Measurements from ENCODE around the gene MORC1.
"Not testable (repeated sequence)": the region's sequence is repeated elsewhere in the genome, so short reads cannot be mapped to it uniquely, and the experiment has no call there.

Gene MORC1

GRCh38 chr3:109089265-109089664 is 28.7 kb downstream of the MORC1 start:
- Histone ChIP-seq H3K4me3 (no peak overlapping the region), H3K27ac (no peak overlapping the region)
- no peak for TF ChIP-seq CTCF (IDR thresholded peaks at IDR 0.05)
- DNase-seq (ENCODE audit: low spot score): no peak

DNA sequence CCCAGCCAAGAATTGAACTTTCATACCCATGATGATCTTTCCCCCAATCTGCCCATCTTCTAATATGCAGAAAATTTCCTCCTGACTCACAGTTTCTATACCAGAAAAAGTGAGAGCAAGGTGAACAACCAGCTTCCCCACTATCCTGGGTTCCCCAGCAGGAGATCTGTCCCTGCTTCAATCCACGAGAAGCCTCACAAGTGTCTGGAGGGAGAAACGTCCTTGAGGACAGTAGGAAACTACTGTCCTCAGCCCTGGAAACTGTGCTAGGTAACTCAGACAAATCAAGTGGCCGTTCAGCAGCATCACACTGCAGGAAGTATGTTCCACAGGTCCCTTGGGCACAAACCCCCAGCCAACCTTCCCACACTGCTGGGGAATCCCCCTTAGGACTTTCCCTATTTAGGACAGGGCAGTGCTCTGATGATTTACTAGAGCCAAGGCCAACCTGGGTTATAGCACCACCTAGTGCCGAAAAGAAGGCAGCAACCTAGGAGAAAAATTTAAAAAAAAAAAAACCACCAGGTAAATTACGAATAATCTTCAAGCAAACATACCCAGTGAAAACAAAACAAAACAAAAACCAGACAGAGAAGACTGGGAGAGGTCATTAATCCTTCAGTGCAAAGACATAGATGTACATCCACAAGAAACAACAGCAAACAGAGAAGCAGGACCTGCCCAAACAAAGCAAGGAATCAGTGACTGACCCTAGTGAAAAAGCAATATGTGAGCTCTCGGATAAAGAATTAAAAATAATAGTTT is 36.0 kb downstream of the MORC1 start:
- Histone ChIP-seq H3K4me3 (no peak overlapping the region), H3K27ac (no peak overlapping the region)
- DNase-seq (ENCODE audit: low spot score): no peak
- no peak for TF ChIP-seq CTCF (IDR thresholded peaks at IDR 0.05)

GRCh38 chr3:109080090-109080489 is 37.8 kb downstream of the MORC1 start:
- not testable (repeated sequence) for H3K4me3 ChIP-seq; H3K27ac ChIP-seq; DNase-seq (ENCODE audit: low spot score)

- Histone ChIP-seq H3K27ac (no peak overlapping the region), H3K4me3 (no peak overlapping the region)
- DNase-seq (ENCODE audit: low spot score): no peak
- TF ChIP-seq CTCF (IDR thresholded peaks at IDR 0.05): no peak
Observed at GRCh38 chr3:109073116-109073515, 44.8 kb downstream of the MORC1 start.

DNA sequence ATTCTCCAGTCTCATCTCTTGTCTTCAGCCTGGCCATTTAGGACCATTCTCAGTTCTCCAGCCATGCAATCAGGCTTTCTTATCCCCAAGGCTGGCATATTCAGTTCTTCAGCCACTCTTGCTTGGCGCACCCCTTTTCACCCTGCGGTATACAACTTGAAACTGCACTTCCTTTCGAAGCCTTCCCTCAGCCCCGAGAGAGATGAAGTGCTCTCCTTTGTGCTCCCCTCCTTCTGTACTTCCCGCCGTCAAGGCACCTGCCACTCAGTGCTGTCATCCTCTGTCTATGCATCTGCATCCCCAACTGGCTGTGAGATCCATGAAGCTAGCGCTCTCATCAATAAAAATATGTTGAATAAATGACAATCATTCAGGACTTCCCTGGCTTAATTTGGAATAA is 45.7 kb downstream of the MORC1 start:
- H3K27ac ChIP-seq: no peak overlapping the region
- no peak for DNase-seq (ENCODE audit: low spot score)
- TF ChIP-seq CTCF (IDR thresholded peaks at IDR 0.05): no peak
- H3K4me3 ChIP-seq: no peak overlapping the region

GRCh38 chr3:109071350-109072142 is 46.4 kb downstream of the MORC1 start:
- no peak overlapping the region for H3K27ac ChIP-seq
- H3K4me3 ChIP-seq: no peak overlapping the region
- DNase-seq (ENCODE audit: low spot score): no peak
- TF ChIP-seq CTCF (IDR thresholded peaks at IDR 0.05): no peak

GRCh38 chr3:109070211-109070610 is 47.7 kb downstream of the MORC1 start:
- Histone ChIP-seq H3K27ac (no peak overlapping the region), H3K4me3 (no peak overlapping the region)
- TF ChIP-seq CTCF (IDR thresholded peaks at IDR 0.05): no peak
- no peak for DNase-seq (ENCODE audit: low spot score)
